Renal cortex interstitium (tissue), 11 donors: Measurements from ENCODE around the gene HOMER2. TPM values are rescaled to one million over a fixed set of nuclear protein-coding genes. Genes with fewer than 3 reads are reported as not detected.

Experiments
- DNase-seq, 11 donors: peaks; one replicate each; pipeline ENCODE4 v3.0.0-alpha.2; 2013; ENCODE audit warnings: low read depth in 9 of 11, low spot score in 4 of 11; ENCODE audit errors: extremely low read depth in 1 of 11
- polyA plus RNA-seq, 3 donors: library from polyadenylated mRNA; unstranded; fragments of 120-200 nt; gene quantifications; one replicate each; pipeline ENCODE4 v1.2.1, GENCODE V29; 2013; ENCODE audit not compliant: insufficient read length in 3 of 3

Gene HOMER2
- polyA plus RNA-seq, 3 donors, result 28.0 to 40.8 (median 31.1) TPM

DNA sequence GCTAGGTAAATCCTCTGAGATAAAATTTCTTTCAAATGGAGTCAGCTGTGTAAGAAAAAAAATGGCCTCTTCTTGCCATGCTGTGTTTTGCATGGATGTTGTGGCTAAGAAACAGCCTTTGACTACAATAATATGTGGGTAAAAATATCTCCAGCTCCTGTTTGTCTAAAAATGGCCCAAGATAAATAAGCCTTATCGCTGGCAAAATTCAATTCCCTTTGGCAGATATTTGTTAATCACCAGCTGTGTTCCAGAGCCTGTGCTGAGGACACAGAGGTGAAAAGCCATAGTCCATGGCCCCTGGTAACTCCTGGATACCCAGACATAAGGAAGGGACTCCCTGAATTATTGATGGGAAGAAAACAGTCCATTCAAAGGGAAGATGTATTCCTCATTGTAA, 18.2 kb upstream of the HOMER2 start:
- DNase-seq, result no peak

DNA sequence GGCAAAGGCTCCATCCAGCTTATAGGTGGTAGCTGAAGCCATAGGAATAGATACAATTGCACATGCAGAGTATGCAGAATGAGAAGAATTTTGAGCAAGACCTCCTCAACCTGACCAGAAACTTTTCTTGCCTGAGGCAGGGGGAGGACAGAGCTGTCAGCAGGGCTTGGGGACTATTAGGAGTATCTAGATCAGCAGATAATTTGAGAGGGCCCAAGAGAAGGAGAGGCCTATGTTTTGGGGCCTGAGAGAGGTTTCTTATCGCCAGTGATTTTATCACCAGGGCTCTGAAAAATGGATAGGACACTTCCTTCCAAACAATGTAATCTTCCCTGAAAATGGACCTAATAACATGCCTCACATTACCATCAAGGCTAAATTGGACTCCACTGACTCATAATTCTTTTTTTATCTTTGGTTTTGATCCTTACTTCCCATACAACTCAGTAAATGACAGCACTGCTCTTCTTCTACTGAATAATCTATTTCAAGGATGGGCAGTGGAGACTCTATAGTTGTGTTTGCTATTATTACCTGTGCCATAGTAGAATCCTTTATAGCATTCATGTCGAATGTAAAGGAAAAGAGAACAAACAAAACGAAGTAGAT, 17.7 kb upstream of the HOMER2 start:
- no peak for DNase-seq

- no peak for DNase-seq
Observed at GRCh38 chr15:82969353-82969752, 16.8 kb upstream of the HOMER2 start.

DNA sequence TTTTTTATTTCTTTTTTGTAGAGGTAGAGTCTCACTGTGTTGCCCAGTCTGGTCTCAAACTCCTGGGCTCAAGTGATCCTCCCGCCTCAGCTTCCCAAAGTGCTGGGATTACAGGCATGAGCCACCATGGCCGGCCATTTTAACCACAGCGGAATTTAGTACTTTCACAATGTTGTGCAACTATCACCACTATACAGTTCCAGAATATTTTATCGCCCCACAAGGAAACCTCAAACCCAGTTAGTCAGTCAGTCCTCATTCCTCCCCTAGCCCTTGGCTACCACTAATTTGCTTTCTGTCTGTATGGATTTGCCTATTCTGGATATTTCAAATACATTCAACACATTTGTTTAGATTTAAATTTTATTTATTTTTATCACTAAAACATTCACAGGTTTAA, 15.5 kb upstream of the HOMER2 start:
- no peak for DNase-seq

DNA sequence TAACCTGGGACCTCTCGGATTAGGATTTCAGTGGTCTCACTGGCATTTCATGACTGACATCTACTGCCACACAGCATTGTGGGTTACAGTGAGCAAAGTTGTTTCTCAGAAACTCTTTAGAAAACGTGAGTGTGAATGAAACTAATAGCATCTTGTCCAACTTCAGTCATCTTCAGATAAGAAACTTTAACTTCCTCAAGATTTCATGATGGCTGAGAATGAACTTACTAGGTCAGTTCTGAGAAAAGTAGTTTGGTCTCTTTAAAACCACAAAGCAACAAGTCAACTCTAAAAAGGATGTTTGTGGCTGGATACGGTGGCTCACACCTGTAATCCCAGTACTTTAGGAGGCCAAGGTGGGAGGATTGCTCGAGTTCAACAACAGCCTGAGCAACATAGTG, 14.2 kb upstream of the HOMER2 start:
- DNase-seq, result no peak

- no peak for DNase-seq
Observed at GRCh38 chr15:82964890-82965289, 12.4 kb upstream of the HOMER2 start.

DNA sequence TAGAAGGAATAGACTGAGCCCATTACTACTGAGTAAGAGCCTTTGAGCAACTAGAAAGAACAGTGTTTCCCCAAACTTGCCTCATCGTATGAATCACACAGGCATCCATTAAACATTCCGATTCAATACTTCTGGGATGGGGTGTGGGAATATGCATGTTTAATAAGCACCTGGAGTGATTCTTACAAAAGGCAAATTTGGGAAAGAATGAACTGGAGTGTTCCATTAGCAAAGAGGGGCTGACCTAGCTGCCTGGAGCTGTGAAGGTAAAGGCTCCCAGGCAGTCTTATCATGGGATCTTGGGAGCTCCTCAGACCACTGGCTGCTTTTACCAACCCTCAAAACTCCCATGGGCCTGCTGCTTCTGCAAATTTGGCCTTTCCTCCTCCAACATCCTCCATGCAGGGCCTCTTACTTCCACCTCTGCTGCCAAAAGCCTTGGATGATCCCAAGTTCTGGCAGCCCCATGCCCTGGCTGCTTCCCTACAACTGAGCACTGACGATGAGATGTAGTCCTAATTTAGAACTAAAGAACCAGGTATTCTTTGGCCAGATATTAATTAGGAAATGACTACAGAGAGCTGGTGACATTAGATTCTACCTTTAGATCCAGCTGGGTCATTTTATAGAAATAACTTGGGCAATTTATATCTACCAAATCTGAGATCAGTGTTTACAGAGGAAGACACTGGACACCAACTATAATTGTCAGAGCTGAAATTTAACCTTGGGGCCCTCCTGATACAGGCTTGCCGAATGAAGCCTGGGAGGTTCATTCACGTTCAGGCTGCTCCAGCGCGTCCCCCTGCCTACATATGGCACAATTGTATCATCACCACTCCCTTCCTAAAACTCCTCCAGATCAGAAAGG, 11.2 kb upstream of the HOMER2 start:
- DNase-seq, result no peak

DNA sequence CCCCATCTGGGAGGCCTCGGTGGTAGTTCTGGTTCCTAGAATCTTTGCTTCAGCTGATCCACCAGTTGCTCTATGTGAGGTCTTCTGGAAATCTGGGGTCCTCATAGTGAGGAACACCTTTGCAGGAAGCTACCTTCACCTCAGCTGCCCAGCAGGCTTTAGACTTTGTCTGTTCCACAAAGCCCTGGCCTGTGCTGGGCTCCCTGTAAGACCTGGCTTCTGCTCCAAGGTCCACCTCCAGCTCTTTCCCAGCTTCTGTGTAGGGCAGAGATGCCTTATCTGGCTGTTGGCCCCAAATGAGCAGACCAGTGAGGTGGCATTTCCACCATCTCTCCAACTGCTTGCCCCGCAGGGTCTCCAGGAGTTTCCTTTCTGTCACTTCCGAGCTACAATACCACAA, 8.2 kb upstream of the HOMER2 start:
- DNase-seq, result no peak

GRCh38 chr15:82959423-82959822, 6.9 kb upstream of the HOMER2 start:
- no peak for DNase-seq

DNA sequence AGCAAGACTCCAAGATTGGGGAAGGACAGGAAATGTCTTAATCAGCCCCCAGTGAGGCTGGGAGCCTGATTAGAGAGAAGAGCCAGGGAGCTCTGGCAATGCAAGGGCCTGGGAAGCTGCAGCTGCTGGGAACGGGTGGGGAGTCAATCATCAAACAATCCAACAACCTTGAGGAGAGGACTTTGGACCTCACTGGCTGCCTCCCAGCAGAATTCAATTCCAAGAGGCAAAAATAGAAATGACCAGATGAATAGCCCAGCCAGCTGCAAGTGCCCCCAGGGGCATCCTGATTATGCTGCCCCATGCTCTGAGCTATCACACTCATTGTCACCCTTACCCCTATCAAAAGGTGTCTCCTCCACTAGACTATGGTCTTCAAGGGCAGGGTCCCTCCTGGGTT, 6.1 kb upstream of the HOMER2 start:
- DNase-seq, result no peak

GRCh38 chr15:82951472-82952157, 905 bp downstream of the HOMER2 start:
- no peak for DNase-seq

- no peak for DNase-seq
Observed at GRCh38 chr15:82950746-82951370, 1.7 kb downstream of the HOMER2 start.

DNA sequence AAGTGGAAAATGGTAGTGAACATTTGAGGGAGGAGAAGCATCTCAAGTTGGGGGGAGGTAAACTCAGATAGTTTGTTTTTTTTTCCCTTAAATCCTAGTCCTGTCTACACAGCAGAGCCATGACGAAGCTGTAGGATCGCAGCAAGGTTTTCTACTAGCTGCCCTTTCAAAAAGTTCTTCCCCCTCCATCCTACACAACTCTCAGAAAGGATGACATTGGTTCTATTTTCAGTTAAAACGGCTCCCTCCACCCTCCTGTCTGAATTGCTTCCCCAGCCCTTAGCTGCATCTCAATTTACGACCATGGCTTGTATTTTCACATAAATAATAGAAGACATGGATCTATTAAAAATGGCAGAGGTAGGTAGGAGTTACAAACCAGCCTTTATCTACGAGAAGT, 2.2 kb downstream of the HOMER2 start:
- DNase-seq, result no peak

- DNase-seq, result no peak
Observed at GRCh38 chr15:82946155-82946701, 6.3 kb downstream of the HOMER2 start.

DNA sequence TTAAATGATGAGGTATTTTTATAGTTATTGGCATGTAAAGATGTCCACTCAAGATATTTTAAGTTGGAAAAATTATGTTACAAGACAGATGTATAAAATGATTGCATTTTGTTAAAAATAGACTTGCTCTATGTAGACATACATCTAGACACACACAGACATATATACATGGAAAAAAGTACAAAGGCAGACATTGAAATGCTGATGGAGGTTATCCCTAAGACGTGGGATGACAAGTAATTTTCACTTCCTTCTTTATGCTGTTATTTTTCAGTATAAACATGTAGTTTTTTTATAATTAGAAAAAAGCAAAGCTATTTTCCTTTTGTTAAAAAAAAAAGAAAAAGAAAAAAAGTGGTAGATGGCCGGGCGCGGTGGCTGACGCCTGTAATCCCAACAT, 7.2 kb downstream of the HOMER2 start:
- DNase-seq, result no peak

DNA sequence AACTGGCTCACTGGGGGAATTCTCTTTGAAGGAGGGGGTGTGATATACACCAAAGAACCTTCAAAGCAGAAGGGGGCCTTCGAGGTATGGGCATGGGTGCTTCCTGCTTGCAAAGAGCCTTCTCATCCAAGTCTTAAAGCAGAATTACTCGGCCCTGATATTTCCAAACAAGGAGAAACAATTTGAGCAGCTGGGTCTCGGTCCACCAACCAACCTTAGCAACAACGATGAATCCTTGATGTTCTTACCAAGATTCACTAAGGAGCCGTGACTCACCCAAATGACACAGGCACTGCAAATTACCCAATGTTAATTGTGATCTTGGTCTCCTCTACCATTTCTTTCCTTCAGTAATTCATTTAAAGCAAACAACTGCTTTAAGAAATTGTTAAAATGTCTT, 7.7 kb downstream of the HOMER2 start:
- DNase-seq, result peak in 2 of 11 donors; percentile 28 to 45

GRCh38 chr15:82944056-82944455, 8.5 kb downstream of the HOMER2 start:
- DNase-seq, result no peak

- no peak for DNase-seq
Observed at GRCh38 chr15:82943176-82943575, 9.3 kb downstream of the HOMER2 start.

- DNase-seq, result no peak
Observed at GRCh38 chr15:82942691-82943090, 9.8 kb downstream of the HOMER2 start.
